H9 (cell line): Measurements from ENCODE around the gene TPM2. TPM values are rescaled to one million over a fixed set of nuclear protein-coding genes. Genes with fewer than 3 reads are reported as not detected.

Experiments used
- DNase-seq: peaks from one replicate; pipeline ENCODE4 v3.0.0-alpha.2; 2017
- H2AFZ ChIP-seq: one replicate; pipeline ENCODE4 v1.6.1; 2013; ENCODE audit warnings: mild to moderate bottlenecking, low read length, control low read depth, moderate library complexity
- H2AK5ac ChIP-seq: 2 replicates; pipeline ENCODE4 v1.6.1; 2013; ENCODE audit warnings: low read length, control low read depth, mixed read lengths; ENCODE audit not compliant: insufficient read length
- H2BK120ac ChIP-seq: one replicate; pipeline ENCODE4 v1.6.1; 2013; ENCODE audit warnings: low read depth, mild to moderate bottlenecking, low read length, control low read depth, inconsistent platforms; ENCODE audit not compliant: poor library complexity, severe bottlenecking
- H2BK12ac ChIP-seq: 2 replicates; pipeline ENCODE4 v1.6.1; 2013; ENCODE audit warnings: low read length, control low read depth, mixed read lengths, low read depth; ENCODE audit not compliant: insufficient read length
- H2BK15ac ChIP-seq: 2 replicates; pipeline ENCODE4 v1.6.1; 2013; ENCODE audit warnings: low read depth, low read length, control low read depth
- H2BK20ac ChIP-seq: one replicate; pipeline ENCODE4 v1.6.1; 2013; ENCODE audit warnings: low read depth, mild to moderate bottlenecking, low read length, control low read depth, inconsistent platforms; ENCODE audit not compliant: poor library complexity, severe bottlenecking
- H2BK5ac ChIP-seq: 2 replicates; pipeline ENCODE4 v1.6.1; 2013; ENCODE audit warnings: low read length, control low read depth, mixed read lengths; ENCODE audit not compliant: insufficient read length
- H3K14ac ChIP-seq: 2 replicates; pipeline ENCODE4 v1.6.1; 2013; ENCODE audit warnings: low read length, control low read depth; ENCODE audit not compliant: insufficient read depth
- H3K18ac ChIP-seq: 2 replicates; pipeline ENCODE4 v1.6.1; 2013; ENCODE audit warnings: low read depth, mild to moderate bottlenecking, mixed read lengths, low read length, control low read depth; ENCODE audit not compliant: insufficient read length
- H3K23ac ChIP-seq: 2 replicates; pipeline ENCODE4 v1.6.1; 2013; ENCODE audit warnings: low read length, control low read depth, mixed read lengths, low read depth; ENCODE audit not compliant: insufficient read length
- H3K23me2 ChIP-seq: 2 replicates; pipeline ENCODE4 v1.6.1; 2013; ENCODE audit warnings: low read depth, mild to moderate bottlenecking, mixed read lengths, low read length, control low read depth; ENCODE audit not compliant: insufficient read length, poor library complexity, severe bottlenecking
- H3K27ac ChIP-seq: 2 replicates; pipeline ENCODE4 v1.5.1; 2013; ENCODE audit warnings: low read length, control low read depth, mixed read lengths, low read depth; ENCODE audit not compliant: insufficient read length
- H3K27me3 ChIP-seq: 2 replicates; pipeline ENCODE4 v1.6.1; 2013; ENCODE audit warnings: low read length, control low read depth, inconsistent platforms; ENCODE audit not compliant: insufficient read depth
- H3K4ac ChIP-seq: 2 replicates; pipeline ENCODE4 v1.6.1; 2013; ENCODE audit warnings: low read depth, mild to moderate bottlenecking, control low read depth, inconsistent platforms, low read length, moderate library complexity
- H3K4me1 ChIP-seq: 2 replicates; pipeline ENCODE4 v1.6.1; 2013; ENCODE audit warnings: low read length, control low read depth, inconsistent platforms; ENCODE audit not compliant: insufficient read depth
- H3K4me2 ChIP-seq: 2 replicates; pipeline ENCODE4 v1.6.1; 2013; ENCODE audit warnings: low read length, control low read depth, mixed read lengths; ENCODE audit not compliant: insufficient read length, insufficient read depth
- H3K56ac ChIP-seq: 2 replicates; pipeline ENCODE4 v1.6.1; 2013; ENCODE audit warnings: low read depth, mild to moderate bottlenecking, mixed read lengths, low read length, control low read depth; ENCODE audit not compliant: insufficient read length
- H3K79me1 ChIP-seq: 2 replicates; pipeline ENCODE4 v1.6.1; 2013; ENCODE audit warnings: low read depth, mild to moderate bottlenecking, moderate library complexity, low read length, control low read depth, inconsistent platforms; ENCODE audit not compliant: insufficient read depth, poor library complexity, severe bottlenecking
- H3K79me2 ChIP-seq: 2 replicates; pipeline ENCODE4 v1.6.1; 2013; ENCODE audit warnings: low read length, control low read depth, inconsistent platforms; ENCODE audit not compliant: insufficient read depth
- H3K9ac ChIP-seq: 2 replicates; pipeline ENCODE4 v1.6.1; 2013; ENCODE audit warnings: low read length, control low read depth, mixed read lengths; ENCODE audit not compliant: insufficient read length; ENCODE audit errors: extremely low read depth
- H3K9me3 ChIP-seq: one replicate; pipeline ENCODE4 v1.6.1; 2013; ENCODE audit warnings: low read depth, low read length, inconsistent platforms; ENCODE audit not compliant: control insufficient read depth
- H3T11ph ChIP-seq: one replicate; pipeline ENCODE4 v1.6.1; 2013; ENCODE audit warnings: mild to moderate bottlenecking, low read length, control low read depth, inconsistent platforms
- H4K20me1 ChIP-seq: one replicate; pipeline ENCODE4 v1.6.1; 2013; ENCODE audit not compliant: control insufficient read depth, insufficient read length, insufficient read depth
- H4K5ac ChIP-seq: 2 replicates; pipeline ENCODE4 v1.6.1; 2013; ENCODE audit warnings: low read depth, mild to moderate bottlenecking, mixed read lengths, low read length, control low read depth; ENCODE audit not compliant: insufficient read length
- H4K8ac ChIP-seq: replicated peaks from 2 replicates; pipeline ENCODE4 v1.6.1; 2013; ENCODE audit warnings: low read length, control low read depth, mixed read lengths, low read depth; ENCODE audit not compliant: insufficient read length
- H4K91ac ChIP-seq: 2 replicates; pipeline ENCODE4 v1.6.1; 2013; ENCODE audit warnings: low read depth, mild to moderate bottlenecking, moderate library complexity, mixed read lengths, low read length, control low read depth; ENCODE audit not compliant: insufficient read length
- H3K27ac Mint-ChIP-seq, 3 experiments: 2 replicates in 2 of 3; 3 replicates in 1 of 3; pipeline ENCODE4 v1.8.0; 2020 to 2021; ENCODE audit warnings: mixed read lengths in 3 of 3, mild to moderate bottlenecking in 1 of 3, moderate library complexity in 1 of 3
- H3K27me3 Mint-ChIP-seq: 2 replicates; pipeline ENCODE4 v1.8.0; 2021; ENCODE audit warnings: low read depth, mild to moderate bottlenecking, moderate library complexity, mixed read lengths
- H3K36me3 Mint-ChIP-seq, 3 experiments: 2 replicates in 2 of 3; 3 replicates in 1 of 3; pipeline ENCODE4 v1.8.0; 2020 to 2021; ENCODE audit warnings: low read depth in 3 of 3, mixed read lengths in 3 of 3; ENCODE audit not compliant: insufficient read depth in 1 of 3
- H3K4me1 Mint-ChIP-seq, 2 experiments: 2 replicates each; pipeline ENCODE4 v1.8.0; 2020; ENCODE audit warnings: mixed read lengths in 2 of 2
- H3K4me3 Mint-ChIP-seq, 2 experiments: 2 replicates in 1 of 2; 3 replicates in 1 of 2; pipeline ENCODE4 v1.8.0; 2020 to 2021; ENCODE audit warnings: mild to moderate bottlenecking in 2 of 2, mixed read lengths in 2 of 2, moderate library complexity in 1 of 2
- H3K9me3 Mint-ChIP-seq, 2 experiments: 2 replicates in 1 of 2; 3 replicates in 1 of 2; pipeline ENCODE4 v1.8.0; 2020; ENCODE audit warnings: mild to moderate bottlenecking in 2 of 2, mixed read lengths in 2 of 2, moderate library complexity in 1 of 2
- CTCF ChIP-seq: fragments of 200-600 bp; sonication (generic); conservative IDR thresholded peaks from 3 replicates; pipeline ENCODE4 v1.8.0; 2021; ENCODE audit warnings: antibody characterized with exemption, mild to moderate bottlenecking
- WGBS: extraction: QIAGEN DNeasy Blood & Tissue Kit; methylation state at CpG from one replicate; pipeline ENCODE4 v1.1.7; 2013; ENCODE audit warnings: missing lambda C conversion rate, low lambda C conversion rate, mixed read lengths; ENCODE audit not compliant: insufficient read length; ENCODE audit errors: extremely low coverage; 5-methylcytosine and 5-hydroxymethylcytosine counted together
- total RNA-seq: library from RNA; stranded (reverse); gene quantifications from 2 replicates; pipeline ENCODE4 v1.2.1, GENCODE V29; 2021

The TPM2 gene
- total RNA-seq, 1 experiment from 2014 or later: 225 TPM

GRCh38 chr9:35706951-35707350 lies 17.2 kb upstream of the TPM2 start:
- Histone ChIP-seq H2BK12ac (no peak overlapping the region), H3K79me1 (no peaks in the 10 kb centered on the region), H3K4me1 (no peaks in the 10 kb centered on the region), H3K14ac (no peak overlapping the region), H4K20me1 (no peaks in the 10 kb centered on the region), H3K23ac (no peak overlapping the region), H2AFZ (no peak overlapping the region), H3T11ph (no peak overlapping the region), H3K9me3 (no peaks in the 10 kb centered on the region), H2BK20ac (no peak overlapping the region), H3K27me3 (no peaks in the 10 kb centered on the region), H2BK15ac (no peak overlapping the region), H3K56ac (no peak overlapping the region), H4K8ac (no peak overlapping the region), H3K79me2 (no peaks in the 10 kb centered on the region), H2AK5ac (no peak overlapping the region), H4K91ac (no peak overlapping the region), H3K9ac (no peak overlapping the region), H2BK5ac (no peak overlapping the region), H3K4ac (no peak overlapping the region), H4K5ac (no peak overlapping the region), H3K4me2 (no peak overlapping the region), H3K23me2 (no peaks in the 10 kb centered on the region), H2BK120ac (no peak overlapping the region), H3K18ac (no peak overlapping the region), H3K27ac (no peak overlapping the region)
- Mint-ChIP-seq H3K36me3 (peaks cover 18 to 72% (median 59%) of the 10 kb centered on the region in 3 experiments), H3K27me3 (no peaks in the 10 kb centered on the region), H3K27ac (no peak overlapping the region; a peak in 1 of 7 replicates), H3K4me3 (no peak overlapping the region), H3K9me3 (no peaks in the 10 kb centered on the region), H3K4me1 (no peaks in the 10 kb centered on the region)
- TF ChIP-seq CTCF: no peak
- DNase-seq: no peak
- no CpG with 5 or more reads among the region's 10 CpGs for WGBS
